ENCODE measurements around the gene TMEM132C.
A peak's percentile ranks its signal among the peaks of the same experiment; 100 is the strongest.
"Not testable (repeated sequence)": the region's sequence is repeated elsewhere in the genome, so short reads cannot be mapped to it uniquely, and the experiment has no call there.

TMEM132C gene

DNA sequence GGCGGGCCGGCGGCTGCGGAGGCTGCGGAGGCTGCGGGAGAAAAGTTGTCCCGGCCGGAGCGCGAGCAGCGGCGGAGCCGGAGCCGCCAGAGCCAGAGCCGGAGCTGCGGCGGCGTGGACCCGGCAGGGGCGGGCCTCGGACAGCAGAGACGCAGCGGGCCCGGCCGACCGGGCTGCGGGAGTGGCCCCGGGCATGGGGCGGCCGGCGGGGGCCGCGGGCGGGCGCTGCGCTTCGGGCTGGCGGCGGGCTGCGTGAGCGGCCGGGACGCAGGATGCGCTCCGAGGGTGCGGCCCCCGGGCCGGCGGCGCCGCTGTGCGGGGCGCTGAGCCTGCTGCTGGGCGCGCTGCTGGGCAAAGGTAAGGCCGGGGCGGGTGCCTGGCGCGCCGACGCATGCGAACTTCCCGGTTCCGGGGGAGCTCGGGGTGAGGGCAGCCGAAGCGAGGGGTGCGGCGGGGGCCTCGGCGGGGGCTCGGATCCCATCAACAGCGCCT lies at the start of gene TMEM132C:
TSS of gene TMEM132C (plus strand) at position 40 of the 492 bp plus-strand sequence. CDS start at position 273, 233 bp downstream.
- Histone ChIP-seq H3K9me3 (ENCODE audit: insufficient read depth, low read depth, low read length) (no peaks in the 10 kb centered on the region; the same call in 1 of the 2 replicates), H3K36me3 (ENCODE audit: insufficient read depth, low read depth, low read length) (no peaks in the 10 kb centered on the region), H3K4me1 (ENCODE audit: insufficient read depth, low read length) (peaks cover 7% of the 10 kb centered on the region; the same call in 1 of the 2 replicates), H3K27me3 (ENCODE audit: insufficient read depth, low read length) (peaks cover 86% of the 10 kb centered on the region), H3K4me3 (ENCODE audit: low read length) (peak within 1 kb of the TSS; percentile 65), H3K27ac (ENCODE audit: low read length) (no peak within 1 kb of the TSS), H3K9ac (ENCODE audit: low read depth, low read length) (no peak within 1 kb of the TSS)

DNA sequence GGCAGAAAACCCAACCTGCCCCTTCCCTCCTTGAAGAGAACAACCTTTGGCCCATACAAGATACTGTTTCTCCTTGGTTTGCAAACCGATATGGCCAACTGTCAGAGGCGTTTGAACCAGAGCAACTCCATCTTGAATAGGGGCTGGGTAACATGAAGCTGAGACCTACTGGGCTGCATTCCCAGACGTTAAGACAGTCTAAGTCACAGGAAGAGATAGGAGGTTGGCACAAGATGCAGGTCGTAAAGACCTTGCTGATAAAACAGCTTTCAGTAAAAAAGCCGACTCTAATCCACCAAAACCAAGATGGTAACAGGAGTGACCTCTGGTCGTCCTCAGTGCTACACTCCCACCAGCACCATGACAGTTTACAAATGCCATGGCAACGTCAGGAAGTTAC lies 42.7 kb upstream of the TMEM132C start:
- H3K4me1 ChIP-seq (ENCODE audit: insufficient read depth, low read length): peaks cover 5% of the 10 kb centered on the region; the same call in 1 of the 2 replicates
- no peaks in the 10 kb centered on the region for H3K27me3 ChIP-seq (ENCODE audit: insufficient read depth, low read length)
- H3K9ac ChIP-seq (ENCODE audit: low read depth, low read length): no peak overlapping the region
- H3K4me3 ChIP-seq (ENCODE audit: low read length): no peak overlapping the region
- no peaks in the 10 kb centered on the region for H3K36me3 ChIP-seq (ENCODE audit: insufficient read depth, low read depth, low read length)
- no peak overlapping the region for H3K27ac ChIP-seq (ENCODE audit: low read length)
- no peaks in the 10 kb centered on the region for H3K9me3 ChIP-seq (ENCODE audit: insufficient read depth, low read depth, low read length)

DNA sequence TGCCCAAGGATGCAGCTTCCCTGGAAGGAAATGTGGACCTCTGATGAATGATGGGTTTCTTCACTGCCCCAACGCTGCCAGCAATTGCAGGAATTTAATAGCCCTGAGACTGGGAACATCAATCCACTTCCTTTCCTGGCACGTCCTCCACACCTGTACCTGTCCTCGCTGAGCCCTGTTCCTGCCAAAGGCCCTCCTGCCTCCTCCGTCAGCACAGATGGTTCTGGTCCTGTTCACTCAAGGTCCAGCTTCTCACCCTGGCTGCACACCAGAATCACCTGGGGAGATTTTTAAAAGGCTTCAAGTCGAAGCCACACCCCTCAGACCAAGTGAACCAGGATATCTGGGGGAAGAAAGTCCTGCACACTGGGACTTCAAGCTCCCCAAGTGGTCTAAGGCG lies 38.4 kb upstream of the TMEM132C start:
- no peaks in the 10 kb centered on the region for H3K36me3 ChIP-seq (ENCODE audit: insufficient read depth, low read depth, low read length)
- no peak overlapping the region for H3K9ac ChIP-seq (ENCODE audit: low read depth, low read length)
- H3K27ac ChIP-seq (ENCODE audit: low read length): no peak overlapping the region
- H3K4me3 ChIP-seq (ENCODE audit: low read length): no peak overlapping the region
- no peaks in the 10 kb centered on the region for H3K9me3 ChIP-seq (ENCODE audit: insufficient read depth, low read depth, low read length)
- H3K27me3 ChIP-seq (ENCODE audit: insufficient read depth, low read length): no peaks in the 10 kb centered on the region
- peaks cover 5% of the 10 kb centered on the region; the same call in 1 of the 2 replicates for H3K4me1 ChIP-seq (ENCODE audit: insufficient read depth, low read length)

DNA sequence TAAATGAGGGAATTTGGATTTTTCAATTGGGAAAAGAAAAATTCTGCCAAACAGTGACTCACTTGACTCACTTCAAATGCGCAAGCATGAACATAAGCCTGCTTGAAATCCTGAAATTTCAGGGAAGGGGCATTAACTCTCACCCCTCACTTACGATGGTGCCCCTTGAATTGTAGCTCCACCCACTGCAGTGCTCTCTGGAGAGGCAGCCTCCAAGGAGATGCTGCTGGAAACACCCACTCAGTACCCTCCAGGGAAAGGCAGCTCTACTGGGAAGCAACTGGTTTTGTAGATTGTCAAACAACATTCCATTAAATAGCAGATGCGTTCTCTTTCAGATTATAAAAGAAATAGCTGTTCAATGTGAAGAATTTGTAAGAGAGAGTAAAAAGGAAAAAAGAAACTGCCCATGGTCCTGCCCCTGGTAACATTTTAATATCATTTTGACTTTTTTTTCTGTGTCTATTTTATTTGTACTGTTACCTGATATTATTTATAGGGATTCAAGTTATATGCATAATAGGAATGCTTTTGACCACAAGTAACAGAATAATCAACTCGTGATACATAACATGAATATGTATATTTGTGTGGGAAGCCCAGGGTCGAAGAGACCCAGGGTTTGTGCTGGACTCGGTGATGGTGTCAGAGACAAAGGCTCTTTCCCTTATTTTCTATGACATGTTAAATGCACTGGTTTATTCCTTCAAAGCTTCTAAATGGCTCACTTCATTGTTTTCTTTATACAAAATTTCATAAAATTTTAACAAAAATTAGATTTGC lies 31.1 kb upstream of the TMEM132C start:
- Histone ChIP-seq H3K27ac (ENCODE audit: low read length) (no peak overlapping the region), H3K9ac (ENCODE audit: low read depth, low read length) (no peak overlapping the region), H3K4me3 (ENCODE audit: low read length) (no peak overlapping the region), H3K27me3 (ENCODE audit: insufficient read depth, low read length) (no peaks in the 10 kb centered on the region), H3K4me1 (ENCODE audit: insufficient read depth, low read length) (no peaks in the 10 kb centered on the region), H3K9me3 (ENCODE audit: insufficient read depth, low read depth, low read length) (no peaks in the 10 kb centered on the region), H3K36me3 (ENCODE audit: insufficient read depth, low read depth, low read length) (no peaks in the 10 kb centered on the region)

GRCh38 chr12:128236525-128236924 lies 30.4 kb upstream of the TMEM132C start:
- Histone ChIP-seq H3K27me3 (ENCODE audit: insufficient read depth, low read length) (no peaks in the 10 kb centered on the region), H3K9ac (ENCODE audit: low read depth, low read length) (no peak overlapping the region), H3K27ac (ENCODE audit: low read length) (no peak overlapping the region), H3K4me3 (ENCODE audit: low read length) (no peak overlapping the region), H3K9me3 (ENCODE audit: insufficient read depth, low read depth, low read length) (no peaks in the 10 kb centered on the region), H3K36me3 (ENCODE audit: insufficient read depth, low read depth, low read length) (no peaks in the 10 kb centered on the region), H3K4me1 (ENCODE audit: insufficient read depth, low read length) (no peaks in the 10 kb centered on the region)

- H3K9me3 ChIP-seq (ENCODE audit: insufficient read depth, low read depth, low read length): no peaks in the 10 kb centered on the region
- H3K27me3 ChIP-seq (ENCODE audit: insufficient read depth, low read length): no peaks in the 10 kb centered on the region
- H3K36me3 ChIP-seq (ENCODE audit: insufficient read depth, low read depth, low read length): no peaks in the 10 kb centered on the region
- no peak overlapping the region for H3K4me3 ChIP-seq (ENCODE audit: low read length)
- H3K4me1 ChIP-seq (ENCODE audit: insufficient read depth, low read length): no peaks in the 10 kb centered on the region
- no peak overlapping the region for H3K27ac ChIP-seq (ENCODE audit: low read length)
- H3K9ac ChIP-seq (ENCODE audit: low read depth, low read length): no peak overlapping the region
Measured at GRCh38 chr12:128240745-128241144, 26.2 kb upstream of the TMEM132C start.

DNA sequence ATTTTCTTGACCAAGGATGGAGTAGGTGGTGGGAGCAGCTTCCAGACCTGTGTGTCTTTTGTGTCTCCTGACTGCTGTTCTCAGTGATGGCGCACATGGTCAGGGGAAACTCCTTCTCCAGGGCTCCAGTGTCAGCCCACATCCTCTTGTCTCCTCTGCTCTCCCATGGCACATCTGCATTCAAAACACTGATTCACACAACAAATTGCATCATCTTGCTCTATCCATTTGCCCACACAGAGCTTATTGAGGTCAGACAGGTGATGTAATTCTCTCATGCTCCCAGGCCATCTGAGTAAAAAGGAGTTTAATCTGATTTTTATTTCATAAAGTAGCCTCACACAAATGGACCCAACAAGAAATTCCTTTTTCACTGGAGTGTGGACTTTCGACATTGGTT lies 21.8 kb upstream of the TMEM132C start:
- Histone ChIP-seq H3K36me3 (ENCODE audit: insufficient read depth, low read depth, low read length) (no peaks in the 10 kb centered on the region), H3K4me1 (ENCODE audit: insufficient read depth, low read length) (no peaks in the 10 kb centered on the region; the same call in 1 of the 2 replicates), H3K4me3 (ENCODE audit: low read length) (no peak overlapping the region), H3K9ac (ENCODE audit: low read depth, low read length) (no peak overlapping the region), H3K27me3 (ENCODE audit: insufficient read depth, low read length) (no peaks in the 10 kb centered on the region), H3K27ac (ENCODE audit: low read length) (no peak overlapping the region), H3K9me3 (ENCODE audit: insufficient read depth, low read depth, low read length) (peaks cover 8% of the 10 kb centered on the region; the same call in 1 of the 2 replicates)

DNA sequence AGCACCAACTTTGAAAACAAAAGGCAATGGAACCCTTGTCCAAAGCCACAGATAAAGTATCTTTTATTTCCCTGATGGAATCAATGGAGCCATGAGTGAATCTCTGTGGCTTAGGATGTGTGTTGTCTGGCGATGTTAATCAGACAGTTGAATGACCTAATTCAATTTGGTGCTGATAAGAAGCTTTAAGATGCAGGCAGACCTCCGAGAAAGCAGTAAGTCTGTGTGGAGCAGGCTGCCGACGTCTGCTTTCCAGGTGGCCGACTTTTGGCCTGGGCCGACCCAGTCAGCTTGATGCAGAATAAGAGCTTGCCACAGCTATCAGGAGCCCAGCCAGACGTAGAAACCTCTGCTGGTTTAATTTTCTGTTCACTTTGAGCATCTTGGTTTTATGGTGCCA lies 21.1 kb upstream of the TMEM132C start:
- Histone ChIP-seq H3K27ac (ENCODE audit: low read length) (no peak overlapping the region), H3K27me3 (ENCODE audit: insufficient read depth, low read length) (no peaks in the 10 kb centered on the region), H3K9ac (ENCODE audit: low read depth, low read length) (no peak overlapping the region), H3K4me3 (ENCODE audit: low read length) (no peak overlapping the region), H3K36me3 (ENCODE audit: insufficient read depth, low read depth, low read length) (no peaks in the 10 kb centered on the region), H3K4me1 (ENCODE audit: insufficient read depth, low read length) (no peaks in the 10 kb centered on the region; the same call in 1 of the 2 replicates), H3K9me3 (ENCODE audit: insufficient read depth, low read depth, low read length) (peaks cover 8% of the 10 kb centered on the region; the same call in 1 of the 2 replicates)

- no peak overlapping the region for H3K27ac ChIP-seq (ENCODE audit: low read length)
- H3K4me1 ChIP-seq (ENCODE audit: insufficient read depth, low read length): no peaks in the 10 kb centered on the region; the same call in 1 of the 2 replicates
- H3K27me3 ChIP-seq (ENCODE audit: insufficient read depth, low read length): no peaks in the 10 kb centered on the region
- no peak overlapping the region for H3K9ac ChIP-seq (ENCODE audit: low read depth, low read length)
- no peak overlapping the region for H3K4me3 ChIP-seq (ENCODE audit: low read length)
- H3K9me3 ChIP-seq (ENCODE audit: insufficient read depth, low read depth, low read length): peaks cover 8% of the 10 kb centered on the region; the same call in 1 of the 2 replicates
- H3K36me3 ChIP-seq (ENCODE audit: insufficient read depth, low read depth, low read length): no peaks in the 10 kb centered on the region
Measured at GRCh38 chr12:128250096-128250495, 16.9 kb upstream of the TMEM132C start.

DNA sequence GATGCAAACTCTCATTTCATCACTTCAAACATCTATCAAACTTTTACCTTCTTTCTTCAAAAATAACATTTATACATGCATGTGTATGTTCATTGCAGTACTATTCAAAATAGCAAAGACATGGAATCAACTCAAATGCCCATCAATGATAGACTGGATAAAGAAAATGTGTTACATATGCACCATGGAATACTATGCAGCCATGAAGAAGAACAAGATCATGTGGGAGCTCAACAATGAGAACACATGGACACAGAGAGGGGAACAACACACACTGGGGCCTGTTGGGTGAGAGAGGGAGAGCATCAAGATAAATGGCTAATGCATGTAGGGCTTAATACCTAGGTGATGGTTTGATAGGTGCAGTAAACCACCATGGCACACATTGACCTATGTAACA lies 13.1 kb upstream of the TMEM132C start:
- H3K36me3 ChIP-seq (ENCODE audit: insufficient read depth, low read depth, low read length); H3K4me3 ChIP-seq (ENCODE audit: low read length); H3K4me1 ChIP-seq (ENCODE audit: insufficient read depth, low read length); H3K27me3 ChIP-seq (ENCODE audit: insufficient read depth, low read length); H3K27ac ChIP-seq (ENCODE audit: low read length); H3K9ac ChIP-seq (ENCODE audit: low read depth, low read length); H3K9me3 ChIP-seq (ENCODE audit: insufficient read depth, low read depth, low read length): not testable (repeated sequence)

DNA sequence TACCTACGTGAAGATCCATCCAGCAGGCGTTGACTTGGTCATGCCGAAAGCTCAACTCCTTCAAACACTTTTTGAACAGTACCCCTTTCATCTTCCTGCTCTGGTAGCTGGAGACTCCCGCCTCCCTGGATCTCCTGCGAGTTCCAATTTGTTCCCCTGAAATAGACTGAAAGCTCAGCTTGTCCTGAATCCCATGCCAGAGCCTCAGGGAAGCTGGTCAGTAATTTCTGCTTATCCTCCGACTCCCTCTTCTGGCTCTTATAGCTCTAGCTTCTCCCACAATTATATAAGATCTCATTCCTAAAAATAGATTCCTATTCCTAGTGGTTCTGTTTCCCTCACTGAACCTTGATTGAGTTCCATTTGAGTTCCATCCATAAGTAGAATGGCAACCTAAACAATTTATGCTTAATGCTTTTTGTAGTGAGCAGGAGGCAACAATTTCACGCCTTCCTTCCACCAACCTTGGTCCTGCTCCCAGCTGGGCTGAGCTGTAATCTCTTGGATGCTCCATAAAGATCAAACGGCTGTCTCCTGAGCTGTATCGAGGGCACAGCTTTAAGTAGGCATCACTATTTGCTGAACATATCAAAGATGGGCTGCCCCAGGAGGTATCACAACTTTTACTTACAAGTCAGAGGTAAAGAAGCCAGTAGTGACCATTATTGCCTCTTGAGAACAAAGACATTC lies 8.0 kb upstream of the TMEM132C start:
- no peaks in the 10 kb centered on the region; the same call in 1 of the 2 replicates for H3K4me1 ChIP-seq (ENCODE audit: insufficient read depth, low read length)

More for the DNA sequence above, 8.0 kb upstream of the TMEM132C start:
- no peaks in the 10 kb centered on the region; the same call in 1 of the 2 replicates for H3K9me3 ChIP-seq (ENCODE audit: insufficient read depth, low read depth, low read length)
- no peak overlapping the region for H3K27ac ChIP-seq (ENCODE audit: low read length)
- H3K27me3 ChIP-seq (ENCODE audit: insufficient read depth, low read length): peaks cover 11% of the 10 kb centered on the region
- H3K36me3 ChIP-seq (ENCODE audit: insufficient read depth, low read depth, low read length): no peaks in the 10 kb centered on the region
- no peak overlapping the region for H3K4me3 ChIP-seq (ENCODE audit: low read length)
- no peak overlapping the region for H3K9ac ChIP-seq (ENCODE audit: low read depth, low read length)

Measured in iPS-20b (cell line).